Mesenchymal stem cell (in vitro differentiated cells and primary cell): Measurements from ENCODE around the gene FAM89B. TPM values are rescaled to one million over a fixed set of nuclear protein-coding genes. Genes with fewer than 3 reads are reported as not detected.
"Not testable (repeated sequence)": the region's sequence is repeated elsewhere in the genome, so short reads cannot be mapped to it uniquely, and the experiment has no call there.

Source experiments
- DNase-seq: peaks from one replicate; pipeline ENCODE4 v3.0.0-alpha.2; 2013
- H2AFZ ChIP-seq: one replicate; pipeline ENCODE4 v1.6.1; 2013; ENCODE audit warnings: low read depth, mild to moderate bottlenecking, control low read depth, inconsistent platforms, low read length, moderate library complexity
- H2AK5ac ChIP-seq: 2 replicates; pipeline ENCODE4 v1.6.1; 2013; ENCODE audit warnings: low read length, moderate library complexity, mild to moderate bottlenecking, inconsistent platforms; ENCODE audit not compliant: severe bottlenecking
- H2BK120ac ChIP-seq: one replicate; pipeline ENCODE4 v1.6.1; 2013; ENCODE audit warnings: low read depth, mild to moderate bottlenecking, inconsistent platforms, low read length, moderate library complexity
- H2BK12ac ChIP-seq, 2 experiments: one replicate each; pipeline ENCODE4 v1.6.1; 2013; ENCODE audit warnings: inconsistent platforms in 2 of 2, low read length in 2 of 2, mild to moderate bottlenecking in 2 of 2, moderate library complexity in 2 of 2, control low read depth in 1 of 2
- H2BK15ac ChIP-seq: one replicate; pipeline ENCODE4 v1.6.1; 2013; ENCODE audit warnings: mild to moderate bottlenecking, low read depth, inconsistent platforms; ENCODE audit not compliant: poor library complexity, severe bottlenecking
- H2BK5ac ChIP-seq: 2 replicates; pipeline ENCODE4 v1.6.1; 2013; ENCODE audit warnings: low read depth, mild to moderate bottlenecking, low read length, control low read depth, inconsistent platforms; ENCODE audit not compliant: poor library complexity, severe bottlenecking
- H3K14ac ChIP-seq, 2 experiments: one replicate each; pipeline ENCODE4 v1.6.1; 2013; ENCODE audit warnings: inconsistent platforms in 2 of 2, low read length in 2 of 2, control low read depth in 1 of 2, mild to moderate bottlenecking in 1 of 2, moderate library complexity in 1 of 2
- H3K18ac ChIP-seq, 2 experiments: one replicate each; pipeline ENCODE4 v1.6.1; 2013; ENCODE audit warnings: inconsistent platforms in 2 of 2, low read length in 2 of 2, control low read depth in 1 of 2, low read depth in 1 of 2, mild to moderate bottlenecking in 1 of 2
- H3K23ac ChIP-seq, 2 experiments: one replicate each; pipeline ENCODE4 v1.6.1; 2013; ENCODE audit warnings: inconsistent platforms in 2 of 2, low read length in 2 of 2, mild to moderate bottlenecking in 2 of 2, moderate library complexity in 2 of 2, control low read depth in 1 of 2
- H3K27ac ChIP-seq: 2 replicates; pipeline ENCODE4 v1.5.1; 2013; ENCODE audit warnings: mild to moderate bottlenecking, moderate library complexity, low read length, control low read depth, inconsistent platforms; ENCODE audit not compliant: poor library complexity, severe bottlenecking
- H3K27me3 ChIP-seq, 2 experiments: 2 replicates each; pipeline versions ENCODE4 v1.6.1 to v1.7.0; 2013; ENCODE audit warnings: low read length in 2 of 2, mild to moderate bottlenecking in 2 of 2, moderate library complexity in 2 of 2, control low read depth in 1 of 2, inconsistent platforms in 1 of 2; ENCODE audit not compliant: control insufficient read depth in 1 of 2, insufficient read depth in 1 of 2
- H3K36me3 ChIP-seq, 2 experiments: 2 replicates each; pipeline versions ENCODE4 v1.6.1 to v1.7.0; 2013; ENCODE audit warnings: low read length in 2 of 2, control low read depth in 1 of 2, inconsistent platforms in 1 of 2, low read depth in 1 of 2, mild to moderate bottlenecking in 1 of 2; ENCODE audit not compliant: insufficient read depth in 2 of 2, control insufficient read depth in 1 of 2
- H3K4ac ChIP-seq, 2 experiments: one replicate each; pipeline ENCODE4 v1.6.1; 2013; ENCODE audit warnings: inconsistent platforms in 2 of 2, low read length in 2 of 2, mild to moderate bottlenecking in 2 of 2, moderate library complexity in 2 of 2, control low read depth in 1 of 2, low read depth in 1 of 2
- H3K4me1 ChIP-seq: 2 replicates; pipeline ENCODE4 v1.6.1; 2013; ENCODE audit warnings: low read depth, low read length, control low read depth; ENCODE audit not compliant: control insufficient read depth, insufficient read depth
- H3K4me2 ChIP-seq: 2 replicates; pipeline ENCODE4 v1.6.1; 2013; ENCODE audit warnings: low read length, mild to moderate bottlenecking, inconsistent platforms; ENCODE audit not compliant: poor library complexity, severe bottlenecking
- H3K4me3 ChIP-seq, 2 experiments: 2 replicates each; pipeline versions ENCODE4 v1.5.1 to v1.7.0; 2013; ENCODE audit warnings: low read length in 2 of 2, mild to moderate bottlenecking in 2 of 2, control low read depth in 1 of 2, low read depth in 1 of 2; ENCODE audit not compliant: insufficient read depth in 1 of 2
- H3K79me1 ChIP-seq: replicated peaks from 2 replicates; pipeline ENCODE4 v1.6.1; 2013; ENCODE audit warnings: mild to moderate bottlenecking, control low read depth, low read length, inconsistent platforms; ENCODE audit not compliant: poor library complexity, severe bottlenecking
- H3K9ac ChIP-seq: 2 replicates; pipeline ENCODE4 v1.7.0; 2013; ENCODE audit warnings: mild to moderate bottlenecking, low read length, moderate library complexity
- H3K9me3 ChIP-seq: 2 replicates; pipeline ENCODE4 v1.7.0; 2013; ENCODE audit warnings: mild to moderate bottlenecking, low read length; ENCODE audit not compliant: control insufficient read depth
- H4K8ac ChIP-seq: one replicate; pipeline ENCODE4 v1.6.1; 2013; ENCODE audit warnings: inconsistent platforms, mild to moderate bottlenecking, low read length, moderate library complexity
- H4K91ac ChIP-seq: one replicate; pipeline ENCODE4 v1.6.1; 2013; ENCODE audit warnings: mild to moderate bottlenecking, low read length, inconsistent platforms
- WGBS: methylation state at CpG from one replicate; pipeline ENCODE4 v1.1.7; 2013; ENCODE audit warnings: mixed read lengths; 5-methylcytosine and 5-hydroxymethylcytosine counted together
- polyA plus RNA-seq, 2 experiments: library from polyadenylated mRNA; stranded (reverse); fragments of 200-250 nt; gene quantifications; one replicate each; pipeline ENCODE4 v1.2.3, GENCODE V29; 2013

FAM89B gene
- 50.0 TPM for polyA plus RNA-seq (2013, experiment 1 of 2)
- polyA plus RNA-seq (2013, experiment 2 of 2), result 53.5 TPM

DNA sequence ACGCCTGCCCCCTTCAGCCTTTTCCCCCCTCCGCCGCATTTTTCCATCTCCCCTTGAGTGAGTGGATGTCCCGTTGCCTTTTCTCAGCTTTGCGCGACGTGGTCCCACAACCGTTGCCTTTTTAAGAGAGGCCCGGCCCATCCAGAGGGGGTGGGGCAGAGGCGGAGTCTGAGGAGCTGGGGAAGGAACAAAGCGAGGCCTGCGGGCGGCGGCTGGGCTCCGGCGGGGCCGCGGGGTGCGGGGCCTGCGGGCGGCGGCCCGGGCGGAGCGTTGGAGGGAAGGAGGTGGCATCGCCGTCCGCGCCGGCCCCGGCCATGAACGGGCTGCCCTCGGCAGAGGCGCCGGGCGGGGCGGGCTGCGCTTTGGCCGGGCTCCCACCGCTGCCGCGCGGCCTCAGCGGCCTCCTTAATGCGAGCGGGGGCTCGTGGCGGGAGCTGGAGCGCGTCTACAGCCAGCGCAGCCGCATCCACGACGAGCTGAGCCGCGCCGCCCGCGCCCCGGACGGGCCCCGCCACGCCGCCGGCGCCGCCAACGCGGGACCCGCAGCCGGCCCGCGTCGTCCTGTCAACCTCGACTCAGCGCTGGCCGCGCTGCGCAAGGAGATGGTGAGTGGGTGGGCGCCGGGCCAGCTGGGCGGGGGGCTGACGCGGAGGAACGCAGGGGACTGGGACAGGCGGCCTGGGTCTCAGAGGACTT lies at the start of gene FAM89B:
FAM89B (plus strand) TSS at position 183 of the 696 bp plus-strand sequence; CDS start at position 315, 132 bp downstream.
- peak within 1 kb of the TSS; percentile 82 to 99 for H3K4me3 ChIP-seq
- peak; percentile 88 for DNase-seq
- H2AK5ac ChIP-seq, result no peak within 1 kb of the TSS
- peaks cover 6 to 12% of the 10 kb centered on the region in 2 experiments for H3K36me3 ChIP-seq
- peaks cover 57% of the 10 kb centered on the region for H3K4me1 ChIP-seq
- peak within 1 kb of the TSS; percentile 10 for H3K27ac ChIP-seq
- H3K79me1 ChIP-seq, result peaks cover 16% of the 10 kb centered on the region
- H3K9ac ChIP-seq, result peak within 1 kb of the TSS; percentile 96
- peak within 1 kb of the TSS in 1 of 2 experiments; percentile 93 for H3K23ac ChIP-seq
- peak within 1 kb of the TSS; percentile 71 for H4K91ac ChIP-seq
- peak within 1 kb of the TSS in 1 of 2 experiments; percentile 35 for H2BK12ac ChIP-seq
- peak within 1 kb of the TSS; percentile 84 to 92 for H3K18ac ChIP-seq
- H3K9me3 ChIP-seq, result no peaks in the 10 kb centered on the region
- H2BK120ac ChIP-seq, result peak within 1 kb of the TSS; percentile 93
- under 1% methylated on average over 47 of the region's 86 CpGs for WGBS
- peak within 1 kb of the TSS; percentile 71 for H2BK15ac ChIP-seq
- H3K27me3 ChIP-seq, result no peaks in the 10 kb centered on the region
- no peak within 1 kb of the TSS for H2AFZ ChIP-seq
- H2BK5ac ChIP-seq, result no peak within 1 kb of the TSS
- peak within 1 kb of the TSS; percentile 46 to 93 for H3K4ac ChIP-seq
- H3K14ac ChIP-seq, result peak within 1 kb of the TSS in 1 of 2 experiments; percentile 92
- peak within 1 kb of the TSS; percentile 45 for H4K8ac ChIP-seq
- peak within 1 kb of the TSS; percentile 98 for H3K4me2 ChIP-seq

DNA sequence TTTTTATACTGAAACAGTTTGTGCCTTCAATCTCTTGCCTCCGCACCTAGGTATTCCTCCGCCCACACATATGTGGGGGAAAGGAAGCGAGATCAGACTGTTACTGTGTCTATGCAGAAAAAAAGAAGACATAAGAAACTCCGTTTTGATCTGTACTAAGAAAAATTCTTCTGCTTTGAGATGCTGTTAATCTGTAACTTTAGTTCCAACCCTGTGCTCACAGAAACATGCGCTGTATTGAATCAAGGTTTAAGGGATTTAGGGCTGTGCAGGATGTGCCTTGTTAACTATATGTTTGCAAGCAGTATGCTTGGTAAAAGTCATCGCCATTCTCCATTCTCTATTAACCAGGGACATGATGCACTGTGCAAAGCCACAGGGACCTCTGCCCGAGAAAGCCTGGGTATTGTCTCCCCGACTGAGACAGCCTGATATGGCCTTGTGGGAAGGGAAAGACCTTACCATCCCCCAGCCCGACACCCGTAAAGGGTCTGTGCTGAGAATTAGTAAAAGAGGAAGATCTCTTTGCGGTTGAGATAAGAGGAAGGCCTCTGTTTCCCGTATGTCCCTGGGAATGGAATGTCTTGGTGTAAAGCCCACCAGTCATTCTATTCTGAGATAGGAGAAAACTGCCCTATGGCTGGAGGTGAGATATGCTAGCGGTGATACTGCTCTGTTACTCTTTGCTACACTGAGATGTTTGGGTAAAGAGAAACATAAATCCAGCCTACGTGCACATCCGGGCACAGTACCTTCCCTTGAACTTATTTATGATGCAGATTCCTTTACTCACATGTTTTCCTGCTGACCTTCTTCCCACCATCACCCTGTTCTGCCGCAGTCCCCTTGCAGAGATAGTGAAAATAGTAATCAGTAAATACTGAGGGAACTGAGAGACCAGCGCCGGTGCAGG lies 49.4 kb upstream of the FAM89B start:
- 57% methylated on average over 15 of the region's 18 CpGs for WGBS
- peak overlapping the region; percentile 56 for H3K4me2 ChIP-seq

DNA sequence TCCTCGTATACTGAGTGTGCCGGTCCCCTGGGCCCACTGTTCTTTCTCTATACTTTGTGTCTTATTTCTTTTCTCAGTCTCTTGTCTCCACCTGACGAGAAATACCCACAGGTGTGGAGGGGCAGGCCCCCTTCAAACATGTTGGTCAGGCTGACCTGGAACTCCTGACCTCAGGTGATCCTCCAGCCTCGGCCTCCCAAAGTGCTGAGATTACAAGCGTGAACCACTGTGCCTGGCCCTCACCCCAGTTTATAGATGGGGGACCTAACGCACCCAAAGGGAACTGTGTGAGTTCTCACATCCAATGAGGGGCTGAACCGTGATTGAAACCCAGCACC lies 48.7 kb upstream of the FAM89B start:
- H2AFZ ChIP-seq, result not testable (repeated sequence)

More for the DNA sequence above, 49.4 kb upstream of the FAM89B start:
- not testable (repeated sequence) for H3K14ac ChIP-seq, H3K23ac ChIP-seq, H4K91ac ChIP-seq, H3K18ac ChIP-seq, H2BK120ac ChIP-seq, H2BK15ac ChIP-seq, H2BK12ac ChIP-seq, H2AFZ ChIP-seq, H3K9me3 ChIP-seq, H3K4ac ChIP-seq, H2AK5ac ChIP-seq, H2BK5ac ChIP-seq, H3K9ac ChIP-seq, H4K8ac ChIP-seq, H3K27me3 ChIP-seq, H3K4me3 ChIP-seq
- Histone ChIP-seq H3K27ac (peak overlapping the region; percentile 80), H3K4me1 (peaks cover 34% of the 10 kb centered on the region), H3K36me3 (peaks cover 17 to 18% of the 10 kb centered on the region in 2 experiments), H3K79me1 (peaks cover 11% of the 10 kb centered on the region)
- peak; percentile 62 for DNase-seq

More for the DNA sequence above, 48.7 kb upstream of the FAM89B start:
- H2AK5ac ChIP-seq, result peak overlapping the region; percentile 4
- H3K4me3 ChIP-seq, H3K27me3 ChIP-seq, H3K4ac ChIP-seq, DNase-seq, H2BK5ac ChIP-seq, H4K8ac ChIP-seq, H3K23ac ChIP-seq, H2BK15ac ChIP-seq, H3K9me3 ChIP-seq, H2BK120ac ChIP-seq, H3K4me2 ChIP-seq, H3K14ac ChIP-seq, H4K91ac ChIP-seq: not testable (repeated sequence)
- H3K18ac ChIP-seq, result peak overlapping the region in 1 of 2 experiments; percentile 94
- peak overlapping the region in 1 of 2 experiments; percentile 95 for H2BK12ac ChIP-seq
- peaks cover 22 to 23% of the 10 kb centered on the region in 2 experiments for H3K36me3 ChIP-seq
- H3K4me1 ChIP-seq, result peaks cover 34% of the 10 kb centered on the region
- peaks cover 11% of the 10 kb centered on the region for H3K79me1 ChIP-seq
- peak overlapping the region; percentile 80 for H3K27ac ChIP-seq
- 88% methylated on average over 7 of the region's 7 CpGs for WGBS
- peak overlapping the region; percentile 81 for H3K9ac ChIP-seq
